Epithelial cell of proximal tubule (primary cell): Measurements from ENCODE around the gene PFKP. TPM values are rescaled to one million over a fixed set of nuclear protein-coding genes. Genes with fewer than 3 reads are reported as not detected.

Experiments
- DNase-seq: peaks from one replicate; pipeline ENCODE4 v3.0.0-alpha.2; 2011; ENCODE audit warnings: low read depth
- H3K4me3 ChIP-seq: 2 replicates; pipeline ENCODE4 v1.5.1; 2011; ENCODE audit warnings: low read depth, mild to moderate bottlenecking, low read length
- total RNA-seq: library from RNA; depleted of rRNA; stranded (reverse); fragments of >200 nt; gene quantifications from 2 replicates; pipeline ENCODE4 v1.2.3, GENCODE V29; 2015
- TF ChIP-seq, protein P1 (sequence below): conservative IDR thresholded peaks from 2 replicates; pipeline ENCODE4 v1.5.1; 2012; ENCODE audit warnings: low read depth, mild to moderate bottlenecking, low read length

PFKP gene
- total RNA-seq, 1 donor from 2014 or later: 402 TPM

DNA sequence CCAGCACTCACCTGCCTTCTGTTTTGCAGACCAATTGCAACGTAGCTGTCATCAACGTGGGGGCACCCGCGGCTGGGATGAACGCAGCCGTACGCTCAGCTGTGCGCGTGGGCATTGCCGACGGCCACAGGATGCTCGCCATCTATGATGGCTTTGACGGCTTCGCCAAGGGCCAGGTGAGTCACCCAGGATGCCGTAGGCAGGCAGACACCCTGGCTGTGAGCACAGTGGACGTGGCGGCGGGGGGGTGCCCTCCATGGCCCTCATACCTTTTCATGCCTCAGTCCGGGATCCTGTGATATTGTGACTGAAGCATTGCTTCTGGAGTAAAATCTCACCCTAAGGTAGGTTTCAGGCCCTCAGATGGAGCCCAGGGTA is 46.0 kb downstream of the PFKP start:
- H3K4me3 ChIP-seq: no peak overlapping the region
- no peak for DNase-seq
- TF ChIP-seq, protein P1, sequence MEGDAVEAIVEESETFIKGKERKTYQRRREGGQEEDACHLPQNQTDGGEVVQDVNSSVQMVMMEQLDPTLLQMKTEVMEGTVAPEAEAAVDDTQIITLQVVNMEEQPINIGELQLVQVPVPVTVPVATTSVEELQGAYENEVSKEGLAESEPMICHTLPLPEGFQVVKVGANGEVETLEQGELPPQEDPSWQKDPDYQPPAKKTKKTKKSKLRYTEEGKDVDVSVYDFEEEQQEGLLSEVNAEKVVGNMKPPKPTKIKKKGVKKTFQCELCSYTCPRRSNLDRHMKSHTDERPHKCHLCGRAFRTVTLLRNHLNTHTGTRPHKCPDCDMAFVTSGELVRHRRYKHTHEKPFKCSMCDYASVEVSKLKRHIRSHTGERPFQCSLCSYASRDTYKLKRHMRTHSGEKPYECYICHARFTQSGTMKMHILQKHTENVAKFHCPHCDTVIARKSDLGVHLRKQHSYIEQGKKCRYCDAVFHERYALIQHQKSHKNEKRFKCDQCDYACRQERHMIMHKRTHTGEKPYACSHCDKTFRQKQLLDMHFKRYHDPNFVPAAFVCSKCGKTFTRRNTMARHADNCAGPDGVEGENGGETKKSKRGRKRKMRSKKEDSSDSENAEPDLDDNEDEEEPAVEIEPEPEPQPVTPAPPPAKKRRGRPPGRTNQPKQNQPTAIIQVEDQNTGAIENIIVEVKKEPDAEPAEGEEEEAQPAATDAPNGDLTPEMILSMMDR: no peak

DNA sequence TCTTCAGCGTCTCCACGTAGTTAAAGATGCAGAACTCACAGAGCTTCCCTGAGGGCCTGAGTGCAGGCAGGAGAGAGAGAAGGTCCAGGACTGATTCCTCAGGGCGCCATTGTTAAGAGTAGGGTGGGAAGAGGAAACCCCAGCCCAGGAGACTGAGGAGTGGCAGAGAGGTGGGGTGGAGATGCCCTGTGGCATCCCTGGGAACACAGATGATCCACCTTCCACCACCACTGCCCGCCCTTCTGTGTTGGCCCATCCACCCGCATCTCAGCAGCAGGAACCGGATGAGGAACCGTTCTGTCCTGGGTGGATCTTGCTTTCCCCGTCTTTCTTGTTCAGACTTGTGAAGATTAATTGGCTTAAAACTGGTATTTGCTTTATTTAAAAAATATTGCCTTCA is 48.3 kb downstream of the PFKP start:
- DNase-seq: no peak
- H3K4me3 ChIP-seq: no peak overlapping the region
- TF ChIP-seq, protein P1: no peak

DNA sequence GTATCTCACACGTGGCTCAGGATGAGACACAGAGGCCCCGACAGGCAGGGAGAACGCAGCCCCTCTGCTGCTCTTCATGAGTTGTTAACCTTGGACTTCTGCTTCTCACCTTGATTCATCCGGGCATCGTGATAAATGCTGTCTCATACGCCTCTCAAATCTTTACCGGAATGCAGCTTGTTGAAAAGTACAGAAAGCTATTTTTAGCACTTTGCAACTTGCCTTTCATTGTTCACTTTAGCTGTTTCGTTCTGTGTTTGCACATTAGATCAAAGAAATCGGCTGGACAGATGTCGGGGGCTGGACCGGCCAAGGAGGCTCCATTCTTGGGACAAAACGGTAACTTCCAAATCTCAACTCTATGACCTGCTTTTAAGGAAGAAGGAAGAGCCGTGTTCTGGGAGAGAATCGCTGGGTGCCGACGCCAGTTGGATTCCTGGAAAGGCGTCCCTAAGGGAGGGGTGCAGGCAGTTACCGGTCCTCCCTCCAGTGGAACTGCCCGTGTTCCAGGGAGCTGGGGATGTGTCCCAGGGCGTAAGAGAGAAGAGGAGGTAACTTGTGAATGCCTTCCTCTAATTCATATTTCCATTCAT is 49.3 kb downstream of the PFKP start:
- no peak for DNase-seq
- TF ChIP-seq, protein P1: no peak
- no peak overlapping the region for H3K4me3 ChIP-seq

DNA sequence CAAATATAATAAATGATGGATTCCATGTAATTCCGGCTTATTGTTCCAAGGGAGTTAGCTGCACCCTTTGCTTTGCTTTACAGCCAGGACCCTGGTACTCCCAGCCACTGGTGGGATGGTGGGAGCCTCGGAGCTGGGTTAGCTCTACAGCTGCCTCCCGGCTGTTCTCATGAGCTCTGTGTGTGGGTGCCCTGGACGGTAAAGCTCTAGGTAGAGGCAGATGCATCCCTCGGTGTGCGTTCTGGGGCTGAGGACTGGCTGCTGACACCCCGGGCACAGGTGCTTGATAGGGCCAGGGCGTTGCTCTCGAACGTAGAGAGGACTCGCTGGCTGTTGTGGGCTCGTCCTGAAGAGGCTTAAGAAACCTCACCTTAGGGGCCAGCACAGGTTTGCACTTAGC is 50.1 kb downstream of the PFKP start:
- no peak overlapping the region for H3K4me3 ChIP-seq
- no peak for DNase-seq
- TF ChIP-seq, protein P1: no peak

DNA sequence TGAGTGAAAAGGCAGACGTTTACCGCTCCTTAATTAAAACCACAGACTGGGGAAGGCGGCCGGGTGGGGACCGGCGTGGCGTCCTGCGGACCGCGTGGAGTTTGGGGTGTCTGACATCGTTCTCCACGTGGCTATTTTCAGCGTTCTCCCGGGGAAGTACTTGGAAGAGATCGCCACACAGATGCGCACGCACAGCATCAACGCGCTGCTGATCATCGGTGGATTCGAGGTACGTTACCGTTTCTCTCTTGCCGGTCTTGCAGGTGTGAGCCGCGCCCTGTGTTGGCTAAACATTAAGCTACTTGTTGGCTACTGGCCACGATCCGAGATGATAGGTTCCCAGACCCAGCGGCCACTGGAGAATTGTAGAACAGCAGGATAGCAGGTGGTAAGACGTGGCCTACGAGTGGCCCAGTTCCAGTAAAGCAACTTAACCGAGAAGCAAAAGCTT is 51.3 kb downstream of the PFKP start:
- H3K4me3 ChIP-seq: no peak overlapping the region
- TF ChIP-seq, protein P1: no peak
- no peak for DNase-seq

DNA sequence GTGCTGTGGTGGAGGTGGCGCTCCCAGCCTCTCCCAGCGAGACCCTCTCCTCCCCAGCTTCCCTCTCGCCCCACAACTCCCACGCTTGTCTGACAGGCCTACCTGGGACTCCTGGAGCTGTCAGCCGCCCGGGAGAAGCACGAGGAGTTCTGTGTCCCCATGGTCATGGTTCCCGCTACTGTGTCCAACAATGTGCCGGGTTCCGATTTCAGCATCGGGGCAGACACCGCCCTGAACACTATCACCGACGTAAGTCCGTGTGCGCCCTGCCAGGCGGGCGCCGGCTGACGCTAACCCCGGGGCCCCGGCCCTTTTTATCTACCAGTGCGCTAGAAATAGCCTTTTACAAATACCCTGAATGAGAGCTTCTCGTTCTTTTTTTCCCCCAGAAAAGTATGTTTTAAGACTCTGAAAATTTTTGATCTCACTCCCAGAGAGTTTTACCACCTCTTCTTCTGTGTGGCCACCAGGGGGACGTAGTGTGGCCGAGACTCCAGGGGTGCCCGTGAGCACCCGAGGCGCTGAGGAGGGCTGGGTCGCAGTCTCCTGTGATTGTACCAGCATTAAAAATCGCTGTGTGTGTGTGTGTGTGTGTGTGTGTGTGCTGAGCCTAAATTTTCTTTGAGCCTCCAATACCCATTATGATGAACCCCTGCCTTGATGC is 52.6 kb downstream of the PFKP start:
- TF ChIP-seq, protein P1: peak; percentile 70
- no peak overlapping the region for H3K4me3 ChIP-seq
- no peak for DNase-seq

DNA sequence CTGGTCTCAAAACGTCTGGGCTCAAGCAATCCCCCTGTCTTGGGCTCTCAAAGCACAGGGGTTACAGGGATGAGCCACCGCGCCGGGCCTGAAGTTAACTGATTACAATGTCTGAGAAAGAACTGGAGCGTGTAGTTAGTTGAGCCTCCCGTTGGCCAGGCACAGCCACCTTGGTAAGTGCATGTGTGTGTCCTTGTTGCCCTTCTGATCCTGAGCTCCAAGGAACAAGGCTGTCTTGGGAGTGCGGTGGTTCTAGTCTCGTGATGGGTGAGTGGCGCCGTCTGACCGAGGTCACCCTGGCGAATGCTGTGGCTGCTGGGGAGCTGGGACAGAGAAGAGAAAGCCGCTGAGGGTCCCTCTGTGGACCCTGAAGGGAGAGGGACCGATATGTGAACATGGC is 54.7 kb downstream of the PFKP start:
- no peak overlapping the region for H3K4me3 ChIP-seq
- TF ChIP-seq, protein P1: no peak
- DNase-seq: no peak
